ENCODE results near the gene RHOT1.
"Not testable (repeated sequence)": the region's sequence is repeated elsewhere in the genome, so short reads cannot be mapped to it uniquely, and the experiment has no call there.

- TF ChIP-seq, protein P1, sequence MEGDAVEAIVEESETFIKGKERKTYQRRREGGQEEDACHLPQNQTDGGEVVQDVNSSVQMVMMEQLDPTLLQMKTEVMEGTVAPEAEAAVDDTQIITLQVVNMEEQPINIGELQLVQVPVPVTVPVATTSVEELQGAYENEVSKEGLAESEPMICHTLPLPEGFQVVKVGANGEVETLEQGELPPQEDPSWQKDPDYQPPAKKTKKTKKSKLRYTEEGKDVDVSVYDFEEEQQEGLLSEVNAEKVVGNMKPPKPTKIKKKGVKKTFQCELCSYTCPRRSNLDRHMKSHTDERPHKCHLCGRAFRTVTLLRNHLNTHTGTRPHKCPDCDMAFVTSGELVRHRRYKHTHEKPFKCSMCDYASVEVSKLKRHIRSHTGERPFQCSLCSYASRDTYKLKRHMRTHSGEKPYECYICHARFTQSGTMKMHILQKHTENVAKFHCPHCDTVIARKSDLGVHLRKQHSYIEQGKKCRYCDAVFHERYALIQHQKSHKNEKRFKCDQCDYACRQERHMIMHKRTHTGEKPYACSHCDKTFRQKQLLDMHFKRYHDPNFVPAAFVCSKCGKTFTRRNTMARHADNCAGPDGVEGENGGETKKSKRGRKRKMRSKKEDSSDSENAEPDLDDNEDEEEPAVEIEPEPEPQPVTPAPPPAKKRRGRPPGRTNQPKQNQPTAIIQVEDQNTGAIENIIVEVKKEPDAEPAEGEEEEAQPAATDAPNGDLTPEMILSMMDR (IDR thresholded peaks at IDR 0.05) = not testable (repeated sequence)
- TF ChIP-seq ZFX (IDR thresholded peaks at IDR 0.05; ENCODE audit: borderline replicate concordance) = not testable (repeated sequence)
These were observed 42.0 kb upstream of the RHOT1 start for GRCh38 chr17:32100323-32100722.

Data from 22Rv1 (cell line).